Head of caudate nucleus (tissue), 42 donors: Measurements from ENCODE around the gene CDR2.
"Not testable (repeated sequence)": the region's sequence is repeated elsewhere in the genome, so short reads cannot be mapped to it uniquely, and the experiment has no call there.

ENCODE experiments used
- DNase-seq, 42 donors: peaks; one replicate each; pipeline versions ENCODE4 v3.0.0 to v3.0.0-alpha.2; 2020 to 2021; ENCODE audit warnings: mixed read lengths in 7 of 42
- intact Hi-C: fragments of 100-400 bp; cut with DNase I; formaldehyde crosslinking; loops from one replicate; pipeline ENCODE4 v1.15.0; 2022

Gene CDR2

GRCh38 chr16:22317001-22317530 lies 57.4 kb downstream of the CDR2 start:
- peak in 3 of 42 donors; percentile 10 to 26 (median 13) for DNase-seq
- intact Hi-C loops, result no loop called here

GRCh38 chr16:22316411-22316811 lies 58.0 kb downstream of the CDR2 start:
- intact Hi-C loops, result no loop called here
- peak in 1 of 42 donors; percentile 25 for DNase-seq

GRCh38 chr16:22315979-22316378 lies 58.4 kb downstream of the CDR2 start:
- DNase-seq, result no peak
- intact Hi-C loops, result no loop called here

- DNase-seq, result peak in 3 of 42 donors; percentile 10 to 18 (median 10)
- intact Hi-C loops, result no loop called here
Observed at GRCh38 chr16:22314661-22315626, 59.5 kb downstream of the CDR2 start.

- peak in 2 of 42 donors; percentile 8 to 19 for DNase-seq
- intact Hi-C loops, result no loop called here
Observed at GRCh38 chr16:22313876-22314470, 60.4 kb downstream of the CDR2 start.

- intact Hi-C loops, result no loop called here
Observed at GRCh38 chr16:22312897-22313781, 61.3 kb downstream of the CDR2 start.

GRCh38 chr16:22311520-22311919 lies 62.9 kb downstream of the CDR2 start:
- intact Hi-C loops, result no loop called here
- no peak for DNase-seq

More at GRCh38 chr16:22312897-22313781, 61.3 kb downstream of the CDR2 start:
- peak in 4 of 42 donors; percentile 0 to 24 (median 4) for DNase-seq

GRCh38 chr16:22308824-22309520 lies 65.4 kb downstream of the CDR2 start:
- no peak for DNase-seq
- intact Hi-C loops, result no loop called here

- no peak for DNase-seq
- intact Hi-C loops, result no loop called here
Observed at GRCh38 chr16:22307838-22308237, 66.6 kb downstream of the CDR2 start.

- DNase-seq, result no peak
- intact Hi-C loops, result no loop called here
Observed at GRCh38 chr16:22306788-22307187, 67.6 kb downstream of the CDR2 start.

- intact Hi-C loops, result loop anchor here (5.0 kb wide), 1 partner anchor 297 kb away; the partner anchor contains the start of gene MOSMO
- no peak for DNase-seq
Observed at GRCh38 chr16:22304411-22304810, 70.0 kb downstream of the CDR2 start.

GRCh38 chr16:22302776-22303363 lies 71.5 kb downstream of the CDR2 start:
- no peak for DNase-seq
- intact Hi-C loops, result loop anchor here (5.0 kb wide), 1 partner anchor 296 kb away; the partner anchor contains the start of gene MOSMO

GRCh38 chr16:22301423-22301822 lies 73.0 kb downstream of the CDR2 start:
- intact Hi-C loops, result loop anchor here (5.0 kb wide), 1 partner anchor 294 kb away; the partner anchor contains the start of gene MOSMO
- not testable (repeated sequence) for DNase-seq

- peak; percentile 64 to 90 (median 80) for DNase-seq
Observed at GRCh38 chr16:22300427-22301071, 73.9 kb downstream of the CDR2 start.

GRCh38 chr16:22299036-22299435 lies 75.4 kb downstream of the CDR2 start:
- DNase-seq, result no peak
- intact Hi-C loops, result loop anchor here (5.0 kb wide), 1 partner anchor 342 kb away; no protein-coding TSS in a partner anchor

More at GRCh38 chr16:22300427-22301071, 73.9 kb downstream of the CDR2 start:
- intact Hi-C loops, result loop anchor here (5.0 kb wide), 1 partner anchor 293 kb away; the partner anchor contains the start of gene MOSMO

- intact Hi-C loops, result loop anchor here (2.0 to 5.0 kb wide), 3 partner anchors 77 to 341 kb away; partner anchors contain the start of gene CDR2
- DNase-seq, result peak in 41 of 42 donors; percentile 38 to 90 (median 73)
Observed at GRCh38 chr16:22297871-22298733, 76.3 kb downstream of the CDR2 start.
